Type B pancreatic cell (in vitro differentiated cells): ENCODE data around the gene ACOT13. TPM values are rescaled to one million over a fixed set of nuclear protein-coding genes. Genes with fewer than 3 reads are reported as not detected.
A peak's percentile ranks its signal among the peaks of the same experiment; 100 is the strongest.

Experiments used
- DNase-seq: peaks from one replicate; pipeline ENCODE4 v3.0.0; 2021; ENCODE audit warnings: mixed read lengths; ENCODE audit not compliant: unreplicated experiment; ENCODE audit errors: extremely low spot score
- H3K27ac Mint-ChIP-seq: 2 replicates; pipeline ENCODE4 v1.8.0; 2021; ENCODE audit warnings: mild to moderate bottlenecking, mixed read lengths
- H3K27me3 Mint-ChIP-seq: 2 replicates; pipeline ENCODE4 v1.8.0; 2021; ENCODE audit warnings: mixed read lengths
- H3K36me3 Mint-ChIP-seq: 2 replicates; pipeline ENCODE4 v1.8.0; 2021; ENCODE audit warnings: mixed read lengths
- H3K4me1 Mint-ChIP-seq: one replicate; pipeline ENCODE4 v1.8.0; 2021; ENCODE audit warnings: mixed read lengths; ENCODE audit not compliant: unreplicated experiment
- H3K4me3 Mint-ChIP-seq: 2 replicates; pipeline ENCODE4 v1.8.0; 2021; ENCODE audit warnings: mild to moderate bottlenecking, mixed read lengths
- H3K9me3 Mint-ChIP-seq: 2 replicates; pipeline ENCODE4 v1.8.0; 2021; ENCODE audit warnings: mixed read lengths
- CTCF ChIP-seq: fragments of 200-600 bp; sonication (generic); conservative IDR thresholded peaks from 2 replicates; pipeline ENCODE4 v1.5.0; 2021; ENCODE audit warnings: antibody characterized with exemption, mild to moderate bottlenecking
- total RNA-seq: library from RNA; stranded (reverse); gene quantifications from 2 replicates; pipeline ENCODE4 v1.2.1, GENCODE V29; 2021; ENCODE audit warnings: low replicate concordance

Gene ACOT13
- total RNA-seq, 1 donor from 2014 or later = 24.7 TPM

- H3K4me3 Mint-ChIP-seq = no peak overlapping the region
- no peak for DNase-seq
- peaks cover 8% of the 10 kb centered on the region for H3K4me1 Mint-ChIP-seq
- H3K9me3 Mint-ChIP-seq = peaks cover 4% of the 10 kb centered on the region
- no peak for TF ChIP-seq CTCF
- no peaks in the 10 kb centered on the region for H3K36me3 Mint-ChIP-seq
- H3K27ac Mint-ChIP-seq = no peak overlapping the region
- peaks cover 31% of the 10 kb centered on the region for H3K27me3 Mint-ChIP-seq
These were observed 23.0 kb upstream of the ACOT13 start for GRCh38 chr6:24643920-24644319.

DNA sequence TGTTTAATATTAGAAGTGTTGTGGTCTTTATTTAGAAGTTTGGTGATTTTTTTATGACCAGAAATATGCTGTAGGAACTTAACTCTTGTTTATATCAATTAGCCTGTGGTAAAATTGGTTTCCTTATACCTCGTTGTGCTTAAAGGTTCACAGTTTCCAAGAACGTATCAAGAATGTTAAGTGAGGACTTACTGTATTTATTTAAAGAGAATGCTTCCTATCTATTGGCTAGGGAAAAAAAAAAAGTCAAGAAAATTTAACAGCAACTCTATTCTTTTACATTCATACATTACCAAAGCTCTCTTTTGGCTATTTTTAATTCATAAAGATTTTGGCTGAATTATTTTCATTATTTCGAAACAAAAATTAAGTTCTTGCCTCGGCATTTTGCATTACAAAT, 22.5 kb upstream of the ACOT13 start:
- Mint-ChIP-seq H3K9me3 (no peaks in the 10 kb centered on the region), H3K4me3 (no peak overlapping the region), H3K4me1 (peaks cover 8% of the 10 kb centered on the region), H3K27me3 (peaks cover 31% of the 10 kb centered on the region), H3K27ac (no peak overlapping the region), H3K36me3 (no peaks in the 10 kb centered on the region)
- TF ChIP-seq CTCF = no peak
- DNase-seq = no peak

DNA sequence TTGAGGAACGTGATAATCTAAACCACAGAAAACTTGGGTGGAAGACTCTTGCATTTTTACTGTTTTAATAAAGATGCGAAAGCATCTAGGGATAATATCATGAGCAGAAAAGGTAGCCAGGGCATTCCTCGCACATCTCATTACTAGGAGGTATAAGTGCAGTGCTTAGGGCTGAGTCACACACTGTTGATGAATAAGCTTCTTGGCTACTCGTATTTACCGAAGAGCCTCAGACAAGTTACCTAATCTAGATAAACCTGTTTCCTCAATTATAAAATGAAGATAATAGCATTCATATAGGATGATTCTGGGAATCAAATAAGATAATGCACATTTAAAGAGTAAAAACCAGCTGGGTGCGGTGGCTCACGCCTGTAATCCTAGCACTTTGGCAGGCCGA, 20.1 kb upstream of the ACOT13 start:
- no peaks in the 10 kb centered on the region for H3K9me3 Mint-ChIP-seq
- peaks cover 1% of the 10 kb centered on the region for H3K36me3 Mint-ChIP-seq
- peak overlapping the region; percentile 94 for H3K27ac Mint-ChIP-seq
- peaks cover 22% of the 10 kb centered on the region for H3K27me3 Mint-ChIP-seq
- peak overlapping the region; percentile 90 for H3K4me3 Mint-ChIP-seq
- peaks cover 8% of the 10 kb centered on the region for H3K4me1 Mint-ChIP-seq
- no peak for TF ChIP-seq CTCF
- DNase-seq = no peak

- H3K27ac Mint-ChIP-seq = no peak overlapping the region
These were observed 18.6 kb upstream of the ACOT13 start for GRCh38 chr6:24648276-24648675.

GRCh38 chr6:24649691-24650090, 17.2 kb upstream of the ACOT13 start:
- Mint-ChIP-seq H3K36me3 (peaks cover 13% of the 10 kb centered on the region), H3K27ac (no peak overlapping the region), H3K4me1 (peaks cover 8% of the 10 kb centered on the region), H3K27me3 (peaks cover 12% of the 10 kb centered on the region), H3K4me3 (no peak overlapping the region), H3K9me3 (no peaks in the 10 kb centered on the region)
- TF ChIP-seq CTCF = no peak
- DNase-seq = no peak

More at GRCh38 chr6:24648276-24648675, 18.6 kb upstream of the ACOT13 start:
- no peak for TF ChIP-seq CTCF
- peaks cover 22% of the 10 kb centered on the region for H3K27me3 Mint-ChIP-seq
- H3K36me3 Mint-ChIP-seq = peaks cover 7% of the 10 kb centered on the region
- no peak overlapping the region for H3K4me3 Mint-ChIP-seq
- no peak for DNase-seq
- no peaks in the 10 kb centered on the region for H3K9me3 Mint-ChIP-seq
- peaks cover 8% of the 10 kb centered on the region for H3K4me1 Mint-ChIP-seq

DNA sequence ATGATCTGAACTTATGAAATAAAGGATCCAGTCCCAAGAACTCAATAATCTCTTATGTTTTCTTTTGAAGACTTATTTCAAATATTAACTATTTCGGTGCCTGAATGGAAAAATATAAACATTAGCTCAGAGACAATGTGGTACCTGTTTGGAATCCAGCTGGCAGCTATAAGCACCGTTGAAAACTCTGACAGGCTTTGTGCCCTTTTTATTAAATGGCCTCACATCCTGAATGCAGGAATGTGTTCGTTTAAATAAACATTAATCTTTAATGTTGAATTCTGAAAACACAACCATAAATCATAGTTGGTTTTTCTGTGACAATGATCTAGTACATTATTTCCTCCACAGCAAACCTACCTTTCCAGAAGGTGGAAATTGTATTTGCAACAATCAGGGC, 16.5 kb upstream of the ACOT13 start:
- H3K4me3 Mint-ChIP-seq = no peak overlapping the region
- peaks cover 14% of the 10 kb centered on the region for H3K36me3 Mint-ChIP-seq
- H3K27ac Mint-ChIP-seq = no peak overlapping the region
- peaks cover 5% of the 10 kb centered on the region for H3K4me1 Mint-ChIP-seq
- TF ChIP-seq CTCF = no peak
- no peak for DNase-seq
- peaks cover 5% of the 10 kb centered on the region for H3K27me3 Mint-ChIP-seq
- no peaks in the 10 kb centered on the region for H3K9me3 Mint-ChIP-seq
